Activated CD4-positive, alpha-beta memory T cell treated with anti-CD3 and anti-CD28 coated beads for 36 hours (primary cell): Measurements from ENCODE around the gene RBM4B. TPM values are rescaled to one million over a fixed set of nuclear protein-coding genes. Genes with fewer than 3 reads are reported as not detected.

Experiments used
- CTCF ChIA-PET: fragments of 350-600 bp; sonication (Branson Sonifier 250); formaldehyde crosslinking; loops from one replicate; lab custom pipeline; 2021; ENCODE audit warnings: antibody characterized with exemption, inconsistent platforms; lab: Charles Lee
- POLR2A ChIA-PET: fragments of 350-600 bp; sonication (Branson Sonifier 250); formaldehyde crosslinking; loops from one replicate; lab custom pipeline; 2021; ENCODE audit warnings: antibody characterized with exemption; lab: Charles Lee
- DNase-seq: peaks from one replicate; pipeline ENCODE4 v3.0.0-alpha.2; 2020
- H3K27ac Mint-ChIP-seq: one replicate; pipeline ENCODE4 v1.8.0; 2021; ENCODE audit warnings: mixed read lengths
- H3K27me3 Mint-ChIP-seq: one replicate; pipeline ENCODE4 v1.8.0; 2021; ENCODE audit warnings: mixed read lengths
- H3K36me3 Mint-ChIP-seq: one replicate; pipeline ENCODE4 v1.8.0; 2021; ENCODE audit warnings: mixed read lengths
- H3K4me1 Mint-ChIP-seq: one replicate; pipeline ENCODE4 v1.8.0; 2021; ENCODE audit warnings: low read depth, mixed read lengths
- H3K4me3 Mint-ChIP-seq: one replicate; pipeline ENCODE4 v1.8.0; 2021; ENCODE audit warnings: mild to moderate bottlenecking, mixed read lengths
- H3K9me3 Mint-ChIP-seq: one replicate; pipeline ENCODE4 v1.8.0; 2021; ENCODE audit warnings: mixed read lengths
- intact Hi-C: fragments of 100-400 bp; cut with micrococcal nuclease; formaldehyde crosslinking; loops from one replicate; pipeline ENCODE4 v1.15.1; 2023
- total RNA-seq, 2 experiments: library from RNA; stranded (reverse); gene quantifications; one replicate each; pipeline ENCODE4 v1.2.3, GENCODE V29; 2021

RBM4B gene
- total RNA-seq, 2 experiments from 2014 or later, result 10.9 to 11.7 TPM

DNA sequence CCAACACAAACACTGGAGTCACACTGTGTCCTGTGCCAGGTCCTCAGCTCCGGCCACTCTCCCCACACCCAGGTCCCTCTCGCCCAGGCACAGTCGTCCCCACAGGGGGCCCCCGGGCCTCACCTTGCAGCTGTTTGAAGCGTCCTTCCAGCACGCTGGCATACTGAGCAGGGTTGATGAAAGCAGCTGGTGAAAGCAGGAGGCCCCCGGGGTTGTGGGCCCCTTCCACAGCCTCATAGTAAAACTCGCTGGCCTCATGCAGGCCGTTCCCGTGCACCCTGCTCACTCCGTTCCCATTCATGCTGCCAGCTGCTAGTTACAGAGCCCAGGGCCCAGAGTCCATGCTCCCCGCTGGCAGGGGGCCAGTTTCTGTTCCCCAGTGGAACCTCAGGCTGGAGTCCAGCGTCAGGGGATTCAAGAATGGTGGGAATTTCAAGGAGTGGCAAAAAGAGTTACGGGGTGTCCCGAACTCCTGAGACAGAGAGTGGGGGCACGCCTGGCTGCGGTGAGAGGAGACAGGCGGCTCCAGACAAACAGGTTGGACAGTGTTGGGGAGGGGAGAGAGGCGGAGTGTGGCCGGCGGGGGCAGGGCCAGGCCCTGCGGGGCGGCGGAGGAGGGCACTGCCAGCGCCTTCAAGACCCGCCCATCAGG lies 40.8 kb upstream of the RBM4B start:
- DNase-seq, result no peak
- Mint-ChIP-seq H3K9me3 (no peaks in the 10 kb centered on the region), H3K27me3 (peaks cover 32% of the 10 kb centered on the region), H3K27ac (no peak overlapping the region), H3K36me3 (no peaks in the 10 kb centered on the region), H3K4me3 (no peak overlapping the region), H3K4me1 (peaks cover 8% of the 10 kb centered on the region)
- intact Hi-C loops, result no loop called here
- ChIA-PET CTCF (no interaction called here), POLR2A (no interaction called here)

- intact Hi-C loops, result no loop called here
- no peak overlapping the region for H3K4me3 Mint-ChIP-seq
- no peak for DNase-seq
- peaks cover 32% of the 10 kb centered on the region for H3K27me3 Mint-ChIP-seq
- peaks cover 8% of the 10 kb centered on the region for H3K4me1 Mint-ChIP-seq
- CTCF ChIA-PET, result no interaction called here
- no peak overlapping the region for H3K27ac Mint-ChIP-seq
- no peaks in the 10 kb centered on the region for H3K36me3 Mint-ChIP-seq
- POLR2A ChIA-PET, result no interaction called here
- H3K9me3 Mint-ChIP-seq, result no peaks in the 10 kb centered on the region
Observed at GRCh38 chr11:66717925-66718319, 40.2 kb upstream of the RBM4B start.

- peaks cover 31% of the 10 kb centered on the region for H3K27me3 Mint-ChIP-seq
- H3K4me1 Mint-ChIP-seq, result peaks cover 8% of the 10 kb centered on the region
- no peak overlapping the region for H3K4me3 Mint-ChIP-seq
Observed at GRCh38 chr11:66716996-66717395, 39.3 kb upstream of the RBM4B start.

DNA sequence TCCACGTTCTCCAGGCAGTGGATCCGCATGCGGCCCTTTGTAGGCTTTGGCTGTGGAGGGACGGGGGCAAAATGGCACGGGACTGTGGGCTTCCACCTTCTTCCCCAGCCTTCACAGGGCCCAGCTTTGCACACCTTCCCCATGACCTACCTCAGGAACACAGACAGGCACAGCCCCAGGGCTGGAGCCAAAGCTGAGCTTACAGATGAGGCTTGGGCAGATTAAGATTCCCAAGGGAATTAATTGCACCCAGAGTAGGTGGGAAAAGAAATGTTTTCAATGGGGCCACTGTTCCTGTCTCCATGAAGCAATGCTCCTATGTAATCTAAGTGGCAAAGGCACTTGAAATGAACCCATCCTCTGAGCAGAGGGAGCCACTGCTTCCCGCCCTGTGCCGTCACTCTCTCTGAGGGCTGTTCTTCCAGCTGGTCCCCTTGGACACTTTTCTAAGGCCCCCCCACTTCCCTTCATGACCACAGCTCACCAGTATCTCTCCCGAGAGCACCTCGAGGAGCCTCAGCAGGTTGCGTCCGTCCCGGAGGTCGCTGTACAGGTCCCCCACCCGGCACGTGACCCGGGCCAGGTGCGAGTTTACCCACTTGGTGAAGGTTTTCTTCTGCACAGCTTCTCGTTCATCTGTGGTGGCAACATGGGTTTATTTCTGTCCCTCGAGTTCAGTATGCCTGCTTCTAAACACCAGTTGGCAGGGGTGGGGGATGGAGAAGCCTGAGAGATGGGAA lies 37.8 kb upstream of the RBM4B start:
- CTCF ChIA-PET, result no interaction called here
- no peak overlapping the region for H3K4me3 Mint-ChIP-seq
- H3K4me1 Mint-ChIP-seq, result peaks cover 7% of the 10 kb centered on the region
- H3K27me3 Mint-ChIP-seq, result peaks cover 28% of the 10 kb centered on the region
- no peak for DNase-seq
- POLR2A ChIA-PET, result no interaction called here
- H3K36me3 Mint-ChIP-seq, result no peaks in the 10 kb centered on the region
- H3K9me3 Mint-ChIP-seq, result no peaks in the 10 kb centered on the region
- intact Hi-C loops, result no loop called here
- no peak overlapping the region for H3K27ac Mint-ChIP-seq

More at GRCh38 chr11:66716996-66717395, 39.3 kb upstream of the RBM4B start:
- no peaks in the 10 kb centered on the region for H3K36me3 Mint-ChIP-seq
- DNase-seq, result no peak
- ChIA-PET CTCF (no interaction called here), POLR2A (interaction anchor here (0.6 kb wide), 1 partner anchor 248 kb away, joined by 3 read pairs; no protein-coding TSS in a partner anchor)
- no peak overlapping the region for H3K27ac Mint-ChIP-seq
- H3K9me3 Mint-ChIP-seq, result no peaks in the 10 kb centered on the region
- intact Hi-C loops, result no loop called here

DNA sequence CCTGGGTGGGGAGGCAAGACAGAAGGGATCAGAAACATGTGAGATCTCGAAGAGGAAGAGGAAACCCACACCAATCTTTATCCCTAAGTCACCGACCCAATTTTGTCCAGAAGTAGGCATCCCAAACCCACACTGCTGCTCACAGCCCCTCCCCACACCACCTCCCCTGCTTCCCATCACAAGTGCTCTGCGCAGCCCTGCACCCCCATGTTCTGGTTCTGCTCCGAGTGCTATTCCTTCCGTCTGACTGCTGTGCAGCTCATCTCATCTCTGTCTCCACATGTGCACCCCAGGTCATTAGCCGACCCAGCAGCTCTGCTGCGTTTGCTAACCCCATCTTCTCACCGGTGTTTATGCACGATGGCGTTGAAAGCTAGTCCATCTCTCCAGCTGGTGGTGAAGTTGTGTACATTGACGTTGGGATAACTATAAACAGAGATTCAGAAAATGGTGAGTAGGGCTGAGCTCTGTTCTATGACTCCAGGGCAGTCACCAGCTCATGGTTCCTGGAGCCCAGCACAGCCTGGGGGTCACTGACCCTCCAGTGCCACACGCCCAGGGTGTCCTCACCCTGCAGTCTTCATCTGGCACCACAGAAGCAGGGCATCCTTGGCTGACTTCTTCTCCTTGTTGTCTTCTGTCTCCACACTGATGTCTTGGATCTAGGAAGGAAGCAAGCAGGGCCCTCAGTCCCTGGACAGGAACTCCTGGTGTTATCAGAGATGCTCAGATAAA lies 36.2 kb upstream of the RBM4B start:
- CTCF ChIA-PET, result no interaction called here
- Mint-ChIP-seq H3K4me3 (no peak overlapping the region), H3K4me1 (no peaks in the 10 kb centered on the region), H3K27me3 (peaks cover 17% of the 10 kb centered on the region), H3K36me3 (no peaks in the 10 kb centered on the region), H3K27ac (no peak overlapping the region), H3K9me3 (no peaks in the 10 kb centered on the region)
- DNase-seq, result no peak
- intact Hi-C loops, result no loop called here
- POLR2A ChIA-PET, result no interaction called here

- H3K27ac Mint-ChIP-seq, result no peak overlapping the region
- ChIA-PET CTCF (interaction anchor here (1.0 kb wide), 1 partner anchor 124 kb away, joined by 4 read pairs; no protein-coding TSS in a partner anchor), POLR2A (no interaction called here)
- H3K4me1 Mint-ChIP-seq, result no peaks in the 10 kb centered on the region
- DNase-seq, result no peak
- intact Hi-C loops, result no loop called here
- H3K9me3 Mint-ChIP-seq, result no peaks in the 10 kb centered on the region
- H3K4me3 Mint-ChIP-seq, result no peak overlapping the region
- peaks cover 10% of the 10 kb centered on the region for H3K27me3 Mint-ChIP-seq
- no peaks in the 10 kb centered on the region for H3K36me3 Mint-ChIP-seq
Observed at GRCh38 chr11:66710384-66710930, 32.8 kb upstream of the RBM4B start.

DNA sequence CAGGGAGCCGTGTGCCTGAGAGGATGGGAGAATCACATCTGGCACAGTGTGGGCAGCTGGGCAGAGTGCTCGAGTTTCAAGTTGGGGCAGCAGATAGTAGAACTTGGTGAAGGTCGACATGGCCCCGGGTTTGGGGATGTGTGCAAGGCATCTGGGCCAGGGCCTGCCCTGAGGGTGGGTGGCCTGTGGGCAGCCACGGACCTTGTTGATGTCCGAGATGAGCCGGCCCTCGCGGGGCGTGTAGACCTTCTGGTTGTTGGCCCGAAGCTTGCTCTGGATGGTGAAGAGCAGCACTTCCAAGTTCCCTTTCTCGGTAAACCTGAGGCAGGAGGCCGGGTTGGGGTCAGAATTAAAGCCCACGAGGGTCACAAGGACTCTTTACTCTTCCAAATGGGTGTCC lies 31.0 kb upstream of the RBM4B start:
- Mint-ChIP-seq H3K27ac (no peak overlapping the region), H3K36me3 (no peaks in the 10 kb centered on the region), H3K9me3 (no peaks in the 10 kb centered on the region), H3K4me1 (no peaks in the 10 kb centered on the region), H3K4me3 (no peak overlapping the region), H3K27me3 (no peaks in the 10 kb centered on the region)
- DNase-seq, result no peak
- POLR2A ChIA-PET, result no interaction called here
- CTCF ChIA-PET, result no interaction called here
- intact Hi-C loops, result no loop called here

GRCh38 chr11:66708094-66708493 lies 30.4 kb upstream of the RBM4B start:
- Mint-ChIP-seq H3K27ac (no peak overlapping the region), H3K36me3 (no peaks in the 10 kb centered on the region), H3K4me1 (no peaks in the 10 kb centered on the region), H3K4me3 (no peak overlapping the region), H3K27me3 (no peaks in the 10 kb centered on the region), H3K9me3 (no peaks in the 10 kb centered on the region)
- intact Hi-C loops, result no loop called here
- ChIA-PET POLR2A (no interaction called here), CTCF (no interaction called here)
- no peak for DNase-seq

GRCh38 chr11:66707486-66707885 lies 29.8 kb upstream of the RBM4B start:
- no peak for DNase-seq
- intact Hi-C loops, result no loop called here
- no peaks in the 10 kb centered on the region for H3K9me3 Mint-ChIP-seq
- H3K4me3 Mint-ChIP-seq, result no peak overlapping the region
- H3K36me3 Mint-ChIP-seq, result no peaks in the 10 kb centered on the region
- no peaks in the 10 kb centered on the region for H3K4me1 Mint-ChIP-seq
- ChIA-PET POLR2A (no interaction called here), CTCF (no interaction called here)
- H3K27ac Mint-ChIP-seq, result no peak overlapping the region
- H3K27me3 Mint-ChIP-seq, result no peaks in the 10 kb centered on the region

- ChIA-PET CTCF (no interaction called here), POLR2A (no interaction called here)
- Mint-ChIP-seq H3K27me3 (no peaks in the 10 kb centered on the region), H3K36me3 (no peaks in the 10 kb centered on the region), H3K27ac (no peak overlapping the region), H3K9me3 (no peaks in the 10 kb centered on the region), H3K4me3 (no peak overlapping the region), H3K4me1 (no peaks in the 10 kb centered on the region)
- no peak for DNase-seq
- intact Hi-C loops, result no loop called here
Observed at GRCh38 chr11:66706989-66707388, 29.3 kb upstream of the RBM4B start.

GRCh38 chr11:66705587-66706335 lies 28.1 kb upstream of the RBM4B start:
- intact Hi-C loops, result no loop called here
- Mint-ChIP-seq H3K4me3 (no peak overlapping the region), H3K27ac (no peak overlapping the region), H3K36me3 (no peaks in the 10 kb centered on the region), H3K4me1 (no peaks in the 10 kb centered on the region), H3K9me3 (no peaks in the 10 kb centered on the region), H3K27me3 (no peaks in the 10 kb centered on the region)
- no peak for DNase-seq
- ChIA-PET CTCF (interaction anchor here (1.4 kb wide), 1 partner anchor 11 kb away, joined by 3 read pairs; no protein-coding TSS in a partner anchor), POLR2A (no interaction called here)
